DMS 273 (cell line): ENCODE results near the gene S1PR5.
"Not testable (repeated sequence)": the region's sequence is repeated elsewhere in the genome, so short reads cannot be mapped to it uniquely, and the experiment has no call there.

ENCODE experiments used
- DNase-seq: peaks from one replicate; lab custom pipeline; 2025; ENCODE audit not compliant: unreplicated experiment; lab: John Stamatoyannopoulos, UW

S1PR5 gene

GRCh38 chr19:10517361-10517759 is at the start of gene S1PR5:
Gene S1PR5, minus strand, starts transcription at chr19:10517447. Its CDS starts 2,436 bp downstream, at chr19:10515011.
- DNase-seq = peak; percentile 73

- no peak for DNase-seq
These were observed 49.6 kb upstream of the S1PR5 start for GRCh38 chr19:10566658-10567410.

GRCh38 chr19:10566408-10566657 is 49.1 kb upstream of the S1PR5 start:
- DNase-seq = no peak

- DNase-seq = peak; percentile 99
These were observed 48.5 kb upstream of the S1PR5 start, which contains the start of gene KRI1 for GRCh38 chr19:10565567-10566407. Gene KRI1, minus strand, starts transcription at chr19:10566010. Its CDS starts 11 bp downstream, at chr19:10565999.

- DNase-seq = peak; percentile 86
These were observed 47.9 kb upstream of the S1PR5 start for GRCh38 chr19:10565028-10565566.

- no peak for DNase-seq
These were observed 45.4 kb upstream of the S1PR5 start for GRCh38 chr19:10562609-10563008.

- no peak for DNase-seq
These were observed 42.9 kb upstream of the S1PR5 start for GRCh38 chr19:10560154-10560553.

GRCh38 chr19:10557603-10558197 is 40.5 kb upstream of the S1PR5 start:
- DNase-seq = no peak

GRCh38 chr19:10555610-10555973 is 38.3 kb upstream of the S1PR5 start:
- no peak for DNase-seq

- DNase-seq = peak; percentile 33
These were observed 37.7 kb upstream of the S1PR5 start for GRCh38 chr19:10554760-10555609.

- DNase-seq = no peak
These were observed 36.7 kb upstream of the S1PR5 start for GRCh38 chr19:10553943-10554381.

- DNase-seq = peak; percentile 57
These were observed 35.9 kb upstream of the S1PR5 start for GRCh38 chr19:10553087-10553667.

- DNase-seq = peak; percentile 75
These were observed 35.3 kb upstream of the S1PR5 start for GRCh38 chr19:10552510-10553053.

GRCh38 chr19:10551698-10552301 is 34.6 kb upstream of the S1PR5 start:
- DNase-seq = peak; percentile 79

GRCh38 chr19:10551006-10551405 is 33.8 kb upstream of the S1PR5 start:
- not testable (repeated sequence) for DNase-seq

- DNase-seq = no peak
These were observed 33.1 kb upstream of the S1PR5 start for GRCh38 chr19:10550336-10550735.

- no peak for DNase-seq
These were observed 32.5 kb upstream of the S1PR5 start for GRCh38 chr19:10549733-10550132.

- no peak for DNase-seq
These were observed 31.6 kb upstream of the S1PR5 start for GRCh38 chr19:10548746-10549276.

GRCh38 chr19:10546817-10547216 is 29.6 kb upstream of the S1PR5 start:
- DNase-seq = no peak
